ENCODE data around the gene MMS19.

DNA sequence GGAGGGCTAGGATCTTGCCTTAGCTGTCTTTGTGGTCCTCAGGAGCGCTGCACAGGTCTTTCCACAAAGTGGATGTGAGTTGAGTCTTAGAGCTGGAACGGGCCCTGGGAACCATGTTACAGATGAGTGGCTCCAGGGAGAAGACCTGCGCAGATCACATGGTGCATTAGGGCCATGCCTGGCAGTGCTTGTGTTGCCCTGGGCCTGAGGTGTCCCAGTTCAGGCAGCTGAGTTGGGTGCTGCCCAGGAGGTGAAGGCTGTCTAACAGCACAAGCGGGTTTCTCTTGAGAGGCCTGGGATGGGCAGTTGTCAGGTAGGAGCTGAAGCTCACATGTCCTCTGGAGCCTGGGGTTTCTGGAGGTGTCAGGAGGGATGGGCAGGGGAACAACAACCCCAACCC lies 40.6 kb upstream of the MMS19 start:
- no peak for TF ChIP-seq CTCF (conservative IDR thresholded peaks at IDR 0.05)
- no peak for TF ChIP-seq EZH2 (IDR thresholded peaks at IDR 0.05; ENCODE audit: low read depth)

Measured in PC-9 (cell line).